Measurements from ENCODE around the gene PSME4. TPM values are rescaled to one million over a fixed set of nuclear protein-coding genes. Genes with fewer than 3 reads are reported as not detected.

PSME4 gene
- total RNA-seq, 8 experiments from 2014 or later: 28.7 to 143 (median 41.5) TPM

DNA sequence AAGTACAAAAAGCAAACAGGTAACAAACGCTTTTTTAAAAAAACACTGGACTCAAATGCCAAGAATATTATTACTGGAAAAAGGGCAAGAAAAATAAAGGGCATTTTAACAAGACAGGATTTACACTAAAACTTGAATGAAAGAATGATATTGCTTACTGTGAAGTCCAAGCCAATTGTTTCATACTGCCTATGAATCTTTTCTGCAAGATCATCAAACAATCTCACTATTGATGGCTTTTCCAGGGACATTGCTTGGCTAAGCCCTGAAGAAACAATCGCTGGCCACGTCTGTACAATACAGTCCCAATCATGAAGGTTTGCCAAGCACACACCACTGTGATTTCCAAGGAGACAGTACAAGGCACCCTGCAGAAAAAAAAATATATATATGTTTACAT is 69.6 kb downstream of the PSME4 start:
- in situ Hi-C loops (cut with MboI; ENCODE audit: low pct_unique_long_range_greater_than_20kb in 2 of 9, low sequenced_read_pairs in 9 of 9, unreplicated experiment in 9 of 9): no loop called here
- Histone ChIP-seq H3K4me3 (no peak overlapping the region), H3K4me1 (replicated peaks in 1 of 2) (no peaks in the 10 kb centered on the region), H3K27ac (no peak overlapping the region)
- ATAC-seq (replicated peaks in 6 of 8): no peak
- WGBS, 10 experiments: 63 to 100% (median 100%) methylated on average over 1 to 3 of the region's 3 CpGs

DNA sequence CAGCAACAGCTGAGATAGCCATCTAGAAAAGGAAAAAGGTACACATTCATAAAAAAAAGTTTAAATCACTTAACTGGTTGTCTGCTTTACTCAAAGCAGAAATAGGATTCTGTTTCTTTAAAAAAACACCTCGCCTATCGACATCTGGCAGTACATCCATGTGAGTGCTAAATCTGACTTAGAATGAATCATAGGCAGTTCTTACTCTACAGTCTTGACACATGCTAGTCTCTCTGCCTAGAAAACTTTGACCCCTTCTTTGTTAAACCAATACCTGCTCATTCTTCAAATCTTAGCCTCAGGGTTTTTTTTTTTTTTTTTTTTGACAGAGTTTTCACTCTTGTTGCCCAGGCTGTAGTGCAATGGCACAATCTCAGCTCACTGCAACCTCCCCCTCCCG is 73.9 kb downstream of the PSME4 start:
- in situ Hi-C loops (cut with MboI; ENCODE audit: low pct_unique_long_range_greater_than_20kb in 2 of 9, low sequenced_read_pairs in 9 of 9, unreplicated experiment in 9 of 9): no loop called here
- H3K4me1 ChIP-seq (replicated peaks in 1 of 2): no peaks in the 10 kb centered on the region
- H3K4me3 ChIP-seq: no peak overlapping the region
- WGBS, 10 experiments: 9 to 100% (median 68%) methylated on average over 1 to 3 of the region's 3 CpGs
- no peak overlapping the region for H3K27ac ChIP-seq
- ATAC-seq (replicated peaks in 6 of 8): peak in 3 of 8 experiments; percentile 63 to 99 (median 97)

DNA sequence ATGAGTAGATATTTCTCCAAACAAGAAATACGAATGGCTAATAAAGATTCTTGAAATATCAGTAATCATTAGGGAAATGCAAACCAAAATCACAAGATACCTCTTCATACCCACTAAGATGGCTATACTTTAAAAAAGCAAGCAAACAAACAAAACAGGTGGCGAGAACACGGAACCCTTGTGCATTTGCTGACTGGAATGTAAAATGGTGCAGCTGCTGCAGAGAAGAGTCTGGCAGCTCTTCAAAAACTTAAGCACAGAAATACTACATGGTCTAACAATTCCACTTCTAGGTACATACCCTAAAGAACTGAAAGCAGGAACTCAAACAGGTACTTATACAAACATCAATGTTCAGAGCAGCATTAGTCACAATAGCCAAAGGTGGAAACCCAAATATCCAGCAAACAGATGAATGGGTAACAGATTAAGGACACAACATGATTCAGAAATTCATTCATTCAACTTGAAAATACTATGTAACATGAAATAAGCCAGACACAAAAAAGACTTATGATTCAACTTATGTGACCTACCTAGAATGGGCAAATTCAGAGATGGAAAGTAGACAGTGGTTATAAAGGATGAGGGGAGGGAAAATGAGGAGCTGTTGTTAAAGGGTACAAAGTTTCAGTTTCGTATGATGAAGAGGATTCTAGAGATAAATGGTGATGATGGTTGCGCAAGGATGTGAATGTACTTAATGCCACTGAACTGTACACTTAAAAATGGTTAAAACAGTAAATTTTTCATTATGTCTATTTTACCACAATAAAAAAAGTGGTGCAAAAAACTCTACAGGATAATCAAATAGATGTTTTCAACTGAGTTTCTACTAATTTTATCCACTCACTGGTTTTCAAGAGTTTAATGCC is 84.2 kb downstream of the PSME4 start:
- in situ Hi-C loops (cut with MboI; ENCODE audit: low pct_unique_long_range_greater_than_20kb in 2 of 9, low sequenced_read_pairs in 9 of 9, unreplicated experiment in 9 of 9): no loop called here
- H3K27ac ChIP-seq: no peak overlapping the region
- ATAC-seq (replicated peaks in 6 of 8): no peak
- 85 to 100% (median 93%) methylated on average over 1 to 5 of the region's 5 CpGs; no CpG with 5 or more reads in 1 of the 10 experiments for WGBS, 10 experiments
- H3K4me3 ChIP-seq: no peak overlapping the region
- H3K4me1 ChIP-seq (replicated peaks in 1 of 2): no peaks in the 10 kb centered on the region

DNA sequence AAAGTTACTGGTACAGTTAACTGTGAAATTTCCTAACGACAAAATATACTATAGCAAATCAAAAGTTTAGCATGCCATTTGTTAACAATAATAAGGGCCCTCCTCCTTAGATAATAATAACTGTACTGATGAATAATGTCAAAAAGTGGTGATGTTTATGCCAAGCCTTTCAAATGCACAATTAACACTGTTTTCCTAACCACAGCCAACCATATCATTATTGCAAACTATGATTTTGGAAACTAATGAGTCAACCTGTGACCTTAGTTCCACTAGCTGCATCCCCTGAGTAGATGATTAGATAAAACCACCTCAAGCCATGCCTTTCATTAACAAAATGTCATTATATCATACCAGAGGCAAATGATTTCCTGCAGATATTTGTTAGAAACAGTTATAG is 85.9 kb downstream of the PSME4 start:
- H3K27ac ChIP-seq: no peak overlapping the region
- in situ Hi-C loops (cut with MboI; ENCODE audit: low pct_unique_long_range_greater_than_20kb in 2 of 9, low sequenced_read_pairs in 9 of 9, unreplicated experiment in 9 of 9): no loop called here
- 88 to 100% (median 100%) methylated on average over 1 of the region's 1 CpG; no CpG with 5 or more reads in 3 of the 10 experiments for WGBS, 10 experiments

DNA sequence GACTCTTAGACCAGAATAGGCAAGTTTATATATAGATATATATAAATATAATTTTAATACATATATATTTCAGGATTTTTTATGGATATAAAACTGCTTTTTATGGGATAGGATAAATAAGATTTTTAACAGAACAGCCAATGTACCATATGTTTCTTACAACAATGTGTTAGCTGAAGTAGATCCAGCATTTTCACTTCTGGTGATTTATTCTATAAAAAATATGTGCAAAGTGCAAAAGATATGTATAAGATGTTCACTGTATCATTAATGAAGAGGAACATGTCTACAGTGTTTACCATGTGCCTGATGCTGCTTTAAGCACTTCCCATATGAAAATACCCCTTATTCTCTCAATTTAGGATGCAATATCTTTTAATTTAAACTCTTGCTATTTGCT is 88.8 kb downstream of the PSME4 start:
- H3K27ac ChIP-seq: no peak overlapping the region
- in situ Hi-C loops (cut with MboI; ENCODE audit: low pct_unique_long_range_greater_than_20kb in 2 of 9, low sequenced_read_pairs in 9 of 9, unreplicated experiment in 9 of 9): no loop called here
- peaks cover 0 to 7% of the 10 kb centered on the region in 2 donors for H3K4me1 ChIP-seq (replicated peaks in 1 of 2)
- no peak for ATAC-seq (replicated peaks in 6 of 8)
- H3K4me3 ChIP-seq: no peak overlapping the region

More for the DNA sequence above, 85.9 kb downstream of the PSME4 start:
- Histone ChIP-seq H3K4me3 (no peak overlapping the region), H3K4me1 (replicated peaks in 1 of 2) (no peaks in the 10 kb centered on the region)
- no peak for ATAC-seq (replicated peaks in 6 of 8)

DNA sequence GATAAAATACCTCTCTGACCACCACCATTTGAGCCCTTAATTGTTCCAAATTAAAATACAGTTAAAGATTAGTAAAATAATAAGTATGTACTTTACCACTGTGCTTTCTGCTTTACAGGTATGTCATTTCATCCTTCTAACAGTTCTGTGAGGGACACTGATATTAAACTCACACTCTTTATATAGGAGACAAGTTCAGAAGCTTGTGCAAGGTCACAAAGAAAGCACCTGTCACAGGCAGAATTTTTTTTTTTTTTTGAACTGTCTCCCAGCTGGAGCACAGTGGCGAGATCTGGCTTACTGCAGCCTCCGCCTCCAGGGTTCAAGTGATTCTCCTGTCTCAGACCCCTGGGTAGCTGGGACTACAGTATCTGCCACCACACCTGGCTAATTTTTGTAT is 89.4 kb downstream of the PSME4 start:
- WGBS, 10 experiments: 80 to 100% (median 93%) methylated on average over 1 to 2 of the region's 2 CpGs; no CpG with 5 or more reads in 6 of the 10 experiments
- Histone ChIP-seq H3K4me1 (replicated peaks in 1 of 2) (peaks cover 0 to 7% of the 10 kb centered on the region in 2 donors), H3K27ac (no peak overlapping the region), H3K4me3 (no peak overlapping the region)
- ATAC-seq (replicated peaks in 6 of 8): no peak
- in situ Hi-C loops (cut with MboI; ENCODE audit: low pct_unique_long_range_greater_than_20kb in 2 of 9, low sequenced_read_pairs in 9 of 9, unreplicated experiment in 9 of 9): no loop called here

DNA sequence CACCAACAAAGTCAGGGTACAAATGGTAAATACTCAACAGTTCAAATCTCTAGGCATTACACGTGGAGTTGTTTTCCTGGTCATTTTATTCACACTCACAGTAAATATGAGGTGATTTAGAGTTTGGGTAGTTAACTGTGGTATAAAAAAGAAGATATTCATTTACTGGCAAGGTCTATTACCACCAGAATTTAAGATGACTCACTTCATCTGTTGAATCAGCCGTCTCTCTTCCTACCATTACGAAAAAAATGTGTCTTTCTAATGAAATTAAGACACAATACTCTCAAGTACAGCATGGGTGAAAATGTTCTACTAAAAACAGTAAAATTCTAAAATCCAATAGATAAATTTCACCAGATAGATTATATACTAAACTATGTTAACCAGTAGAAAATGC is 90.0 kb downstream of the PSME4 start:
- Histone ChIP-seq H3K4me3 (no peak overlapping the region), H3K27ac (no peak overlapping the region), H3K4me1 (replicated peaks in 1 of 2) (peaks cover 0 to 7% of the 10 kb centered on the region in 2 donors)
- peak in 1 of 8 experiments; percentile 28 for ATAC-seq (replicated peaks in 6 of 8)
- in situ Hi-C loops (cut with MboI; ENCODE audit: low pct_unique_long_range_greater_than_20kb in 2 of 9, low sequenced_read_pairs in 9 of 9, unreplicated experiment in 9 of 9): no loop called here
- 0 to 100% (median 63%) methylated on average over 1 to 3 of the region's 3 CpGs; no CpG with 5 or more reads in 2 of the 10 experiments for WGBS, 10 experiments

DNA sequence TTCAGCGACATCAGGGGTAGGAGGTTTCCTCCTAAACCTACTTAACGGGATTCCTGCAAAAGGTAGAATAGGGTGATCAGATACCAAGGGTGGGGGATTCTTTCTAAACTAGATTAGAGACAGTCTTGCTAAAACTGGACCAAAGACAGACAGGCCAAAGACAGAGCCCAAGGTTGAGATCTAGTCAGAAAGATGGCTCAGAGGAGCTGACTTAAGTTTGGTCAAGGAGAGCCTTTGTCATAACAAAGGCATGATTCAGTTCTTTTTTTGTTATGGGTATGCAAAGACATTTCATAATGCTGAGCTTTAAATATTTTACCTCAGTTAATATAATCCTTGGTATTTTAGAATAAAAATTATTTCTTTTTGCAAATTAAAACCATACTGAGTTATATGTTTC is 93.2 kb downstream of the PSME4 start:
- Histone ChIP-seq H3K4me3 (no peak overlapping the region), H3K27ac (no peak overlapping the region), H3K4me1 (replicated peaks in 1 of 2) (peaks cover 0 to 7% of the 10 kb centered on the region in 2 donors)
- in situ Hi-C loops (cut with MboI; ENCODE audit: low pct_unique_long_range_greater_than_20kb in 2 of 9, low sequenced_read_pairs in 9 of 9, unreplicated experiment in 9 of 9): no loop called here
- ATAC-seq (replicated peaks in 6 of 8): no peak
- 75 to 100% (median 100%) methylated on average over 1 to 2 of the region's 2 CpGs; no CpG with 5 or more reads in 2 of the 10 experiments for WGBS, 10 experiments

DNA sequence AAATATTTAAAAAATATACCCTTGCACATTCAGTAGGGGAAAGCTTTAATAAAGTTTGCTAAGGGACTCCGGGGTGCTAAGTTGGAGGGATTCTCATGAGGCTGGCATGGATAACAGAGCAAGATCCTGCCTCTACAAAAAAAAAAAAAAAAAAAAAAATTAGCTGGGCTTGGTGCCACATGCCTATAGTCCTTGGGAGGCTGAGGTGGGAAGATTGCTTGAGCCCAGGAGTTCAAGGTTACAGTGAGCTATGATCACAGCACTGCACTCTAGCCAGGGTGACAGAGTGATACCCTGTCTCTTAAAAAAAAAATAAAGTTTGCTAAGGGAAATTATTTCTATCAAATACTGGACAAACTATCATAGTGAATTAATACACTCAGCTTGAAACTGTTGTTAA is 93.7 kb downstream of the PSME4 start:
- Histone ChIP-seq H3K4me3 (no peak overlapping the region), H3K4me1 (replicated peaks in 1 of 2) (peaks cover 0 to 7% of the 10 kb centered on the region in 2 donors), H3K27ac (no peak overlapping the region)
- ATAC-seq (replicated peaks in 6 of 8): no peak
- WGBS, 10 experiments: 0 to 100% (median 38%) methylated on average over 1 of the region's 1 CpG; no CpG with 5 or more reads in 3 of the 10 experiments
- in situ Hi-C loops (cut with MboI; ENCODE audit: low pct_unique_long_range_greater_than_20kb in 2 of 9, low sequenced_read_pairs in 9 of 9, unreplicated experiment in 9 of 9): no loop called here

DNA sequence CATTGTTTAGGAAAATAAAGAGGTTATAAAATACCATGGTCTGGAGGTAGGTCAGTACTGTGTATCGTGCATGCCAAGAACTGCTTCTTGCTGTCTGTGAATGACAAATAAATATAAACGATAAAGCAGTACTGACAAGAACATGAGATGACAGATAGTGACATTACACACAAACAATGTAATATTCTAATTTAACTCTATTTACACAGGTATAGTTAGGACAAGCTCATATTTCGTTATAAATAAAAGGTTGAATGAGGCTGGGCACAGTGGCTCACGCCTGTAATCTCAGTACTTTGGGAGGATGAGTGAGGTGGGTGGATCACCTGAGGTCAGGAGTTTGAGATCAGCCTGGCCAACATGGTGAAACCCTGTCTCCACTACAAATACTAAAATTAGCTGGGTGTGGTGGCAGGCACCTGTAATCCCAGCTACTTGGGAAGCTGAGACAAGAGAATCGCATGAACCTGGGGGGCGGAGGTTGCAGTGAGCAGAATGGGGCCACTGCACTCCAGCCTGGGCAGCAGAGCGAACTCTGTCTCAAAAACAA is 96.3 kb downstream of the PSME4 start:
- H3K4me3 ChIP-seq: no peak overlapping the region
- H3K27ac ChIP-seq: no peak overlapping the region
- H3K4me1 ChIP-seq (replicated peaks in 1 of 2): peaks cover 0 to 7% of the 10 kb centered on the region in 2 donors
- WGBS, 10 experiments: 78 to 100% (median 92%) methylated on average over 1 to 7 of the region's 7 CpGs
- in situ Hi-C loops (cut with MboI; ENCODE audit: low pct_unique_long_range_greater_than_20kb in 2 of 9, low sequenced_read_pairs in 9 of 9, unreplicated experiment in 9 of 9): no loop called here
- no peak for ATAC-seq (replicated peaks in 6 of 8)

DNA sequence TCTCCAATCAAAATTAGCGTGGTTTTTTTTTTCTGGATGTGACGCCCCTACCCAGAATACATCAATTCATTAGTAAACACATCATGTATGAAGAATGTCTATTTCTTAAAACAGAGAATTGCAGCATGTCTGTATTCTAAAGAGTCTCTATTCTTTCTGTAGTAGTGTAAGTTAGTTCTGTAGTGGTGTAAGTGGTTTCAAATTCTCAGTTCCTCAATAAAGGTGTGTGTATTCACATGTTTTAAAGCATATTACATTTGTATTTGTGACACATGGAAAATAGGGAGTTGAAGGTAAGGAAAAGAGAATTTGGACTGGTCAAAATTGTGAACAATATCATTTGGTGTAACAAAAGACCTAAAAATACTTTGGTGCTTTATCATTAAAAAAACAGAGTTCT is 103.0 kb downstream of the PSME4 start:
- WGBS, 10 experiments: 93 to 100% (median 100%) methylated on average over 1 to 2 of the region's 2 CpGs; no CpG with 5 or more reads in 4 of the 10 experiments
- H3K4me3 ChIP-seq: no peak overlapping the region
- peaks cover 0 to 4% of the 10 kb centered on the region in 2 donors for H3K4me1 ChIP-seq (replicated peaks in 1 of 2)
- in situ Hi-C loops (cut with MboI; ENCODE audit: low pct_unique_long_range_greater_than_20kb in 2 of 9, low sequenced_read_pairs in 9 of 9, unreplicated experiment in 9 of 9): no loop called here
- no peak overlapping the region for H3K27ac ChIP-seq
- no peak for ATAC-seq (replicated peaks in 6 of 8)

DNA sequence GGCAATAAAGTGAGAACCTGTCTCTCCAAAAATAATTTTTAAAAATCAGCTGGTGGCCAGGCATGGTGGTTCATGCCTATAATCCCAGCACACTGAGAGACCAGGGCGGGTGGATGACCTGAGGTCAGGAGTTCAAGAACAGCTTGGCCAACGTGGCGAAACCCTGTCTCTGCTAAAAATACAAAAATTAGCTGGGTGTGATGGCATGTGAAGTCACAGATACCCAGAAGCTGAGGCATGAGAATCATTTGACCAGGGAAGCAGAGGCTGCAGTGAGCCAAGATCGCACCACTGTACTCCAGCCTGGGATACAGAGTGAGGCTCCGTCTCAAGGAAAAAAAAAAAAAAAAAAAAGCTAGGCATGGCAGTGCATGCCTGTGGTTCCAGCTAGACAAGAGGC is 103.6 kb downstream of the PSME4 start:
- no peak for ATAC-seq (replicated peaks in 6 of 8)
- Histone ChIP-seq H3K27ac (no peak overlapping the region), H3K4me1 (replicated peaks in 1 of 2) (peaks cover 0 to 4% of the 10 kb centered on the region in 2 donors), H3K4me3 (no peak overlapping the region)
- in situ Hi-C loops (cut with MboI; ENCODE audit: low pct_unique_long_range_greater_than_20kb in 2 of 9, low sequenced_read_pairs in 9 of 9, unreplicated experiment in 9 of 9): no loop called here
- WGBS, 10 experiments: 89 to 100% (median 100%) methylated on average over 2 to 4 of the region's 5 CpGs; no CpG with 5 or more reads in 2 of the 10 experiments

DNA sequence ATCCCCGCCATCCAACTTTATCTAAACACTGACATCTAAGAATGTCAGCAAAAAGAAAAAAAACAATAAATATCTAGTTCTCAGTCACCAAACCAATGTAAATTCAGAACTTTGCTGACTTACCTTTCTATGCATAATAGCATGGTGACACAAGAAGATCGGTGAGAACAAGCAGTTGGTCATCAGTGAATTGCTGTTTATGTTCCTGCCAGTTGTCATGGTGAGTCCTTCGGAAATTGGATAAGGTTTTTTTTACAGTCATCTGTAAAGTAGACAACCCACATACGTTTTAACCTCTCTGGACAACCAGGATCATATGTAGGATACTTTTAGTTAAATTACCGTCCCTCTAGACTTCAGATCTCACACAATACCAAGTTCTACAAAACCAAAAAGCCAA is 104.8 kb downstream of the PSME4 start:
- peaks cover 0 to 4% of the 10 kb centered on the region in 2 donors for H3K4me1 ChIP-seq (replicated peaks in 1 of 2)
- H3K27ac ChIP-seq: no peak overlapping the region
- peak in 1 of 8 experiments; percentile 77 for ATAC-seq (replicated peaks in 6 of 8)

More for the DNA sequence above, 104.8 kb downstream of the PSME4 start:
- H3K4me3 ChIP-seq: no peak overlapping the region
- WGBS, 10 experiments: 40 to 100% (median 82%) methylated on average over 1 to 5 of the region's 5 CpGs
- in situ Hi-C loops (cut with MboI; ENCODE audit: low pct_unique_long_range_greater_than_20kb in 2 of 9, low sequenced_read_pairs in 9 of 9, unreplicated experiment in 9 of 9): no loop called here
